ENCODE results near the gene SEMA5A. TPM values are rescaled to one million over a fixed set of nuclear protein-coding genes. Genes with fewer than 3 reads are reported as not detected.

SEMA5A gene
- total RNA-seq, 2 donors from 2014 or later, result not detected

DNA sequence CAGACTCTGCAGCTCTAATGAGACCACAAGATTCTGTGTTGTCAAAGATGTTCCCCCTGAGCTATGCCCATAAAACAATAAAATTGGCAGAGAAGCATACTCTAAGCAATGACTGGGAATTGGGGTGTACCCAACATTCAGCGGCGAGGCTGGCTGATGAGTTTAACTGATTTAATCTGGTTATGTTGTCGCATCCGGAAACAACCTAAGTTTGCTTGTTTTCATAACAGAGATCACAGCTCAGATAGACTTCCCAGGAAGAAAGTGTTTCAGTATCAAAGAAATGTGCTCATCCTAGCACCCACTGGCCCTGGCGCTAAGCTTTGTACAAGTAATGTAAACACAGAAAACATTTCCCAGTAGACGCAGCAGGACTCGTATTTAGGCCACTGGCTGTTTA, 7.4 kb downstream of the SEMA5A start:
- H3K4me3 Mint-ChIP-seq, result no peak overlapping the region

GRCh38 chr5:9537223-9538141, 8.4 kb downstream of the SEMA5A start:
- Mint-ChIP-seq H3K9me3 (no peaks in the 10 kb centered on the region), H3K4me3 (no peak overlapping the region), H3K36me3 (ENCODE audit: low read depth) (no peaks in the 10 kb centered on the region), H3K27ac (no peak overlapping the region), H3K27me3 (no peaks in the 10 kb centered on the region), H3K4me1 (no peaks in the 10 kb centered on the region)
- no peak for ATAC-seq (replicated peaks)

More for the DNA sequence above, 7.4 kb downstream of the SEMA5A start:
- no peaks in the 10 kb centered on the region for H3K9me3 Mint-ChIP-seq
- no peaks in the 10 kb centered on the region for H3K4me1 Mint-ChIP-seq
- ATAC-seq (replicated peaks), result no peak
- no peak overlapping the region for H3K27ac Mint-ChIP-seq
- no peaks in the 10 kb centered on the region for H3K36me3 Mint-ChIP-seq (ENCODE audit: low read depth)
- H3K27me3 Mint-ChIP-seq, result peaks cover 5% of the 10 kb centered on the region

DNA sequence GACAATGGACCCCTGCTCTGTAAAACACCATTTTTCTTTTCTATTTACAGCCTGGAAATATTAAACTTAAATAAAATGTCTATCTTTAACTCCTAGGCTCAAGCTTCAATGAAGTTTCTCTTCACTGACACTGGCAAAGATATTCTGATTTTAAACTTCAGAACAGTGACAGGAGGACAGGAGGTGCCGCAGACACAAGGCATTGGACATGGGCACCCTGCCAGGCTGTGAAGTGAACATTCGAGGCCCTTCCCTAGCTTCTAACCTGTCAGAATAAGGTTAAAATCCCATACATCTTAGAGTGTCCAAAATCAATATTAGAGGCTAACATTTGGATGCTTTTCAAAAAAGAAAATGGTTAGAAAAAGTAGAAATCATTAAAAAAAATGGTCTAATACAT, 9.2 kb downstream of the SEMA5A start:
- ATAC-seq (replicated peaks), result no peak
- no peak overlapping the region for H3K4me3 Mint-ChIP-seq
- H3K27ac Mint-ChIP-seq, result no peak overlapping the region
- H3K9me3 Mint-ChIP-seq, result no peaks in the 10 kb centered on the region
- no peaks in the 10 kb centered on the region for H3K4me1 Mint-ChIP-seq
- H3K27me3 Mint-ChIP-seq, result no peaks in the 10 kb centered on the region
- no peaks in the 10 kb centered on the region for H3K36me3 Mint-ChIP-seq (ENCODE audit: low read depth)

GRCh38 chr5:9534881-9535517, 10.9 kb downstream of the SEMA5A start:
- H3K27me3 Mint-ChIP-seq, result no peaks in the 10 kb centered on the region
- no peak for ATAC-seq (replicated peaks)
- H3K36me3 Mint-ChIP-seq (ENCODE audit: low read depth), result no peaks in the 10 kb centered on the region
- no peak overlapping the region for H3K4me3 Mint-ChIP-seq
- no peaks in the 10 kb centered on the region for H3K4me1 Mint-ChIP-seq
- H3K27ac Mint-ChIP-seq, result no peak overlapping the region
- no peaks in the 10 kb centered on the region for H3K9me3 Mint-ChIP-seq

- Mint-ChIP-seq H3K4me3 (no peak overlapping the region), H3K4me1 (no peaks in the 10 kb centered on the region), H3K27me3 (no peaks in the 10 kb centered on the region), H3K27ac (no peak overlapping the region), H3K9me3 (no peaks in the 10 kb centered on the region), H3K36me3 (ENCODE audit: low read depth) (no peaks in the 10 kb centered on the region)
- ATAC-seq (replicated peaks), result no peak
These were observed 12.1 kb downstream of the SEMA5A start for GRCh38 chr5:9533562-9534364.

DNA sequence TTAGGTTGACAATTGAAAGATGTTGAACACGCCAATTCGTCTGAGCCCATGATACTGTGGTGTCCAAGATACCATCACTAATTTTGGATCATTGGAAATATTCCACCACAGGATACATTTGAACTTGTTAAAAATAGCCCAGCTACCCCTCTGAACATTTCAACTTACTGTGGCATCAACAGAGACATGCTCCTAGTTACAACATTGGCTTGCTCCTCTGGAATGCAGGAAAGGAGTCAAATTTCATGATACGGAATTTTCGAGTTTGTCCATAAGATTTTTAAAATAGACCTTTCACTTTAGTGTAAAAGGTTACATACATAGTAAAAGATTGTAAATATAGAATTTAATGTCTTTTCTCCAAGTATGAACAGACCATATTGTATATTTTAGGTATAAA, 12.8 kb downstream of the SEMA5A start:
- Mint-ChIP-seq H3K4me3 (no peak overlapping the region), H3K27me3 (no peaks in the 10 kb centered on the region), H3K27ac (no peak overlapping the region), H3K36me3 (ENCODE audit: low read depth) (no peaks in the 10 kb centered on the region), H3K9me3 (no peaks in the 10 kb centered on the region), H3K4me1 (no peaks in the 10 kb centered on the region)
- ATAC-seq (replicated peaks), result no peak

- H3K27me3 Mint-ChIP-seq, result no peaks in the 10 kb centered on the region
- H3K4me1 Mint-ChIP-seq, result no peaks in the 10 kb centered on the region
- H3K4me3 Mint-ChIP-seq, result no peak overlapping the region
- no peak for ATAC-seq (replicated peaks)
- no peak overlapping the region for H3K27ac Mint-ChIP-seq
- H3K36me3 Mint-ChIP-seq (ENCODE audit: low read depth), result no peaks in the 10 kb centered on the region
- no peaks in the 10 kb centered on the region for H3K9me3 Mint-ChIP-seq
These were observed 16.4 kb downstream of the SEMA5A start for GRCh38 chr5:9529513-9529912.

DNA sequence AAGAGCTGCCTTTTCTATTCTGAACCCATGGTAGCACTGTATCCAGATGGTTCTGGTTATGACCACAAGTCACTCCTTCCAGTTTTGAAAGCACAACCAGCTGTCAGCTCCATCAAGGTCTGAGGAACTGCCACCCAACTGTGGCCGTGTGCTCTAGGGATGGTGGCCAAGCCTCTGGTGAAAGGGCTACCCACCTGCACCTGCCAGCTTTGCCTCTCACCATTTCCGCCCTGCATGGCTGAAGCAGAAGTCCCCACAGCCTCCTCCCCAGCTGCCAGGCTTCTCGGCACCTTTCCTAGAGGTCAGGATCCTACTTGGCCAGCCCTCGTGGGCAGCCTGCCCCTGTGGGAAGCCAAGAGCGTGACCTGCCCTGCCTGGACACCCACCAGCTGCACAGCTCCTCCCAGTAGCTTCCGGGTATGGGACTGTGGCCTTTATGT, 16.8 kb downstream of the SEMA5A start:
- Mint-ChIP-seq H3K27me3 (no peaks in the 10 kb centered on the region), H3K36me3 (ENCODE audit: low read depth) (no peaks in the 10 kb centered on the region), H3K9me3 (no peaks in the 10 kb centered on the region), H3K4me1 (no peaks in the 10 kb centered on the region), H3K4me3 (no peak overlapping the region), H3K27ac (no peak overlapping the region)
- no peak for ATAC-seq (replicated peaks)

DNA sequence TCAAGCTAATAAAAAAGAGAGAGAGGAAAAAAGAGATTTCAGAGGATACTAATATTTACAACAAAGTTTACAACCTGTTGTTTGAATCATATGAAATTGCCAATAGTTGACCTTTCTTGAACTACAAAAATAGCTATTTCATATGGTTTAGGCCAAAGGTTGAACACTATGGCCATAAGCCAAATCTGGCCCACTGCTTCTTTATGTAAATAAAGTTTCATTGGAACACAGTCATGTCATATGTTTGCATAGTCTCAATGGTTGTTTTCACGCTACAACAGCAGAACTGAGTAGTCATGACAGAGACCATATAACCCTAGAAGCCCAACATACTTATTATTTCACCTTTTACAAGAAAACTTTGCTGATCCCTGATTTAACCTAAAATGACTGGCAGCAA, 20.9 kb downstream of the SEMA5A start:
- H3K9me3 Mint-ChIP-seq, result peaks cover 4% of the 10 kb centered on the region

GRCh38 chr5:9523090-9523823, 22.6 kb downstream of the SEMA5A start:
- Mint-ChIP-seq H3K27ac (no peak overlapping the region), H3K27me3 (no peaks in the 10 kb centered on the region), H3K4me1 (no peaks in the 10 kb centered on the region), H3K4me3 (no peak overlapping the region), H3K9me3 (peaks cover 4% of the 10 kb centered on the region), H3K36me3 (ENCODE audit: low read depth) (no peaks in the 10 kb centered on the region)
- no peak for ATAC-seq (replicated peaks)

More for the DNA sequence above, 20.9 kb downstream of the SEMA5A start:
- H3K36me3 Mint-ChIP-seq (ENCODE audit: low read depth), result no peaks in the 10 kb centered on the region
- no peak for ATAC-seq (replicated peaks)
- H3K27me3 Mint-ChIP-seq, result no peaks in the 10 kb centered on the region
- no peaks in the 10 kb centered on the region for H3K4me1 Mint-ChIP-seq
- H3K4me3 Mint-ChIP-seq, result no peak overlapping the region
- H3K27ac Mint-ChIP-seq, result no peak overlapping the region

- Mint-ChIP-seq H3K27me3 (no peaks in the 10 kb centered on the region), H3K4me3 (no peak overlapping the region), H3K36me3 (ENCODE audit: low read depth) (no peaks in the 10 kb centered on the region), H3K4me1 (no peaks in the 10 kb centered on the region), H3K27ac (no peak overlapping the region), H3K9me3 (peaks cover 4% of the 10 kb centered on the region)
- ATAC-seq (replicated peaks), result no peak
These were observed 26.3 kb downstream of the SEMA5A start for GRCh38 chr5:9519537-9519936.

DNA sequence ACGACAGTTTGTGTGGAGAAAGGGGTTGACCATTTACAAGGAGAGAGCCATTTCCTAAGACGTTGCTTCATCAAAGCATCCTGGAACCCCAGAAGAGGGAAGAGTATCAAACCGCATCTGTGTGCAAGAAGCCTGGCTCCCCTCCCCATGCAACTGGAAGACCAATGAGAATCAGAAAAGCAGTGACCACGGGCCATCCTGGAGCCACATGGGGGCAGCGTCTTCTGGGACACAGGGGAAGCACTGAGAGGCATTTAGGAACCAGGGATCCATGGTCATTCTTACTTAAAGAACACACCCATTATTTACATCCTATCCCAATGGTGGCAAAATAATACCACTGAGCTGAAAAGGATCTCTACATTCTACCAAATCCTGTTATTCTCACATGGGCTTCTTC, 29.3 kb downstream of the SEMA5A start:
- ATAC-seq (replicated peaks), result no peak
- Mint-ChIP-seq H3K4me3 (no peak overlapping the region), H3K36me3 (ENCODE audit: low read depth) (no peaks in the 10 kb centered on the region), H3K9me3 (no peaks in the 10 kb centered on the region), H3K4me1 (no peaks in the 10 kb centered on the region), H3K27ac (no peak overlapping the region), H3K27me3 (no peaks in the 10 kb centered on the region)

GRCh38 chr5:9515436-9515835, 30.4 kb downstream of the SEMA5A start:
- ATAC-seq (replicated peaks), result no peak
- Mint-ChIP-seq H3K27ac (no peak overlapping the region), H3K36me3 (ENCODE audit: low read depth) (no peaks in the 10 kb centered on the region)

GRCh38 chr5:9514968-9515367, 30.9 kb downstream of the SEMA5A start:
- Mint-ChIP-seq H3K4me1 (no peaks in the 10 kb centered on the region), H3K27me3 (no peaks in the 10 kb centered on the region), H3K9me3 (no peaks in the 10 kb centered on the region), H3K36me3 (ENCODE audit: low read depth) (no peaks in the 10 kb centered on the region), H3K27ac (no peak overlapping the region), H3K4me3 (no peak overlapping the region)
- no peak for ATAC-seq (replicated peaks)

More at GRCh38 chr5:9515436-9515835, 30.4 kb downstream of the SEMA5A start:
- H3K27me3 Mint-ChIP-seq, result no peaks in the 10 kb centered on the region
- no peaks in the 10 kb centered on the region for H3K9me3 Mint-ChIP-seq
- no peak overlapping the region for H3K4me3 Mint-ChIP-seq
- no peaks in the 10 kb centered on the region for H3K4me1 Mint-ChIP-seq

Measured in activated T-helper 17 cell treated with anti-CD3 and anti-CD28 coated beads, Interleukin-2, amount 50 U/mL, for 72 hours (primary cell).